Subcutaneous adipose tissue (tissue), 4 donors: ENCODE results near the gene MBD5. TPM values are rescaled to one million over a fixed set of nuclear protein-coding genes. Genes with fewer than 3 reads are reported as not detected.

Source experiments
- CTCF ChIP-seq: fragments of 450-650 bp; IDR thresholded peaks from one replicate; pipeline ENCODE4 v1.5.1; 2016; ENCODE audit warnings: low read depth, mild to moderate bottlenecking, control low read depth, antibody characterized with exemption, moderate library complexity
- total RNA-seq, 4 donors: library from RNA; depleted of rRNA; stranded (reverse); fragments of >200 nt; gene quantifications; one replicate each; pipeline ENCODE4 v1.1.0, GENCODE V29; 2016

Gene MBD5
- total RNA-seq, 4 donors from 2014 or later = 29.4 to 35.0 (median 32.9) TPM

- TF ChIP-seq CTCF = no peak
Measured at GRCh38 chr2:148479398-148479797, 458.5 kb downstream of the MBD5 start.

GRCh38 chr2:148483665-148484064, 462.8 kb downstream of the MBD5 start:
- TF ChIP-seq CTCF = no peak

- TF ChIP-seq CTCF = no peak
Measured at GRCh38 chr2:148484066-148484465, 463.2 kb downstream of the MBD5 start.

GRCh38 chr2:148486655-148487054, 465.8 kb downstream of the MBD5 start:
- TF ChIP-seq CTCF = no peak

- TF ChIP-seq CTCF = no peak
Measured at GRCh38 chr2:148487439-148487838, 466.5 kb downstream of the MBD5 start.

GRCh38 chr2:148490840-148491439, 470.0 kb downstream of the MBD5 start:
- TF ChIP-seq CTCF = no peak

GRCh38 chr2:148493822-148494563, 473.1 kb downstream of the MBD5 start:
- no peak for TF ChIP-seq CTCF
